Stimulated activated naive B cell treated with anti-CD40 and anti-IgM and Interleukin-4, amounts not matched to agents 10 μg/mL and 1 μg/mL and 100 μg/mL, for 72 hours (primary cell): ENCODE data around the gene FBRSL1.

ENCODE experiments used
- ATAC-seq, 2 donors: fragments of 150-1000 bp; cut with Tn5 transposase; replicated peaks; 2 replicates each; pipeline ENCODE4 v1.10.0; 2021; ENCODE audit warnings: moderate library complexity in 1 of 2
- DNase-seq: peaks from one replicate; pipeline ENCODE4 v3.0.0; 2021
- H3K27ac Mint-ChIP-seq: one replicate; pipeline ENCODE4 v1.8.0; 2022; ENCODE audit warnings: mild to moderate bottlenecking, mixed read lengths
- H3K27me3 Mint-ChIP-seq, 2 donors: one replicate each; pipeline ENCODE4 v1.8.0; 2022; ENCODE audit warnings: mixed read lengths in 2 of 2
- H3K36me3 Mint-ChIP-seq, 2 donors: one replicate each; pipeline ENCODE4 v1.8.0; 2022; ENCODE audit warnings: mixed read lengths in 2 of 2, mild to moderate bottlenecking in 1 of 2
- H3K4me1 Mint-ChIP-seq, 2 donors: one replicate each; pipeline ENCODE4 v1.8.0; 2022; ENCODE audit warnings: mixed read lengths in 2 of 2, mild to moderate bottlenecking in 1 of 2
- H3K4me3 Mint-ChIP-seq, 2 donors: one replicate each; pipeline ENCODE4 v1.8.0; 2022; ENCODE audit warnings: mild to moderate bottlenecking in 2 of 2, mixed read lengths in 2 of 2, moderate library complexity in 1 of 2
- H3K9me3 Mint-ChIP-seq, 2 donors: one replicate each; pipeline ENCODE4 v1.8.0; 2022; ENCODE audit warnings: mixed read lengths in 2 of 2, mild to moderate bottlenecking in 1 of 2

Gene FBRSL1

DNA sequence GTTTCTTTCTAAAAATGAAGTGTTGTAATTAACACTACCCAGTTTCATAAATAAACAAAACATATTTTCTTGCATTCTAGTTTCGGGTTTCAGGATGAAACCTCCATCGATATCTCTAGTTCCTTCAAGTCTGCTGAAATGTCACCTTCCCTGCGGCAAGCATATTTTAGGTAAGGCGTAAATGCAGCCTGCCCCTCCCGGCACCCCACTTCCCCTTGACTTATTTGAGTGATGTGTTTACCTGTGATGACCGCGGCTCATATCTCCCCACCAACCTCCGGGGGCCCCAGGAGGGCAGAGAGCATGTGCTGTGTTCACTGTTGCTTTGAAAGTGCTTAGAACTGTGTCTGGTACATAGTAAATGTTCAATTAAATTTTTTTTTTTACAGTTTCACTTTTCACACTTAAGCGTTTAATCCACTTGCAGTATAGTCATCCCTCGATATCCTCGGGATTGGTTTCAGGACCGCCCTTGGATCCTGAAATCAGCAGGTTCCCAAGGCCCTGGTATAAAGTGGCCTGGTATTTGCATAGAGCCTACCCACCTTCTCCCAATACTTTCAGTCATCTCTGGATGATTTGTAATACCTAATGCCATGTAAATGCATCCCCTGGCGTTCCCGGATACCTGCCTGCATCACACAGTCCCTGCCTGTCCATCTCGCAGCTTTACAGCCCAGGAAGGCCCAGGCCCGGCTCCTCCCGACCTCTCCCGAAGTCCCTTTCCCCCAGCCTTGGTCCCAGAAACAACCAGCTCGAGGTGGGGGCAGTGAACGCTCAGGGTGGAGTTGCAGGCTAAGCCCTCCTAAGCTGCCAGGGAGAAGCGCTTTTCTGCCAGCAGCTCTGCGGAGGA, 40.2 kb upstream of the FBRSL1 start:
- peaks cover 1 to 7% of the 10 kb centered on the region in 2 donors for H3K36me3 Mint-ChIP-seq
- peak; percentile 56 to 76 for ATAC-seq
- peak; percentile 49 for DNase-seq
- peak overlapping the region; percentile 65 for H3K27ac Mint-ChIP-seq
- peak overlapping the region; percentile 14 to 78 for H3K4me3 Mint-ChIP-seq
- peaks cover 46 to 92% of the 10 kb centered on the region in 2 donors for H3K4me1 Mint-ChIP-seq
- H3K27me3 Mint-ChIP-seq = peaks cover 0 to 14% of the 10 kb centered on the region in 2 donors
- no peaks in the 10 kb centered on the region for H3K9me3 Mint-ChIP-seq

DNA sequence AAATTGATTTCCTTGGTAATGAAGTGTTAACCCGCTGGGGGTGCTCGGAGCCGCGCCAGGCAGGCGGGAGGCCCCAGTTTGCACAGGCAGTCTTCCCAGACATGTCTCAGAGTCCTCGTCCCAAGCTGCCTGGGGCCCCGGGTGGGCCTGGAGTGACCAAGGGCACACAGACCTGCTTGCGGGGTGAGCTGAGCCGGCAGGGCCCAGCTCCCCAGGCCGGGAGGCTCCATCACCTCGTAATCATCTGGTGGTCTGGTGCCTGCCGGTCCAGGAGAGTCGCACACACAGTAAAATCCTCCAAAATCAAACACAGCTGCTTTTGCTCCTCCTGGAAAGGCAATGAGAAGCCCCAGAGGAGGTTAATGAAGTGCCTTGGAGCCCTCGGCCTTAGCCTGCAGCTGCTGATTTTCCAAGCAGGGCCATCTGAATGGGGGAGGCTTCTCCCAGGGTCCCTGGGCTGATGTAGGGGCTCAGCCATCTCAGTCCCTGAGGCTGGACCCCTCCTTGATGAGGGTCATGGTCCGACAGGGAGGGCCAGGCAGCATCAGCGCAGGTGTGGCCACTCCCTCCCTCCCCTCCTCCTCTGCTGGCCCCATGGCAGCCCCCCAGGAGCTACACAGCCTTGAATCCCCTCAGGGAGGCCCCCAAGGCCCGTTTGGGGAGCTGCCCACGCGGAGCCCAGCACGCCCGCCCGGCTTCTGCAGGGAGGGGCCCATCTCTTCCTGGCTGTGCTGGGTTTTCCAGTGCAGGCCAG, 39.4 kb upstream of the FBRSL1 start:
- H3K27ac Mint-ChIP-seq = peak overlapping the region; percentile 75
- peaks cover 0 to 17% of the 10 kb centered on the region in 2 donors for H3K27me3 Mint-ChIP-seq
- H3K9me3 Mint-ChIP-seq = peaks cover 0 to 4% of the 10 kb centered on the region in 2 donors
- peak overlapping the region; percentile 56 to 78 for H3K4me3 Mint-ChIP-seq
- no peak for DNase-seq
- peaks cover 42 to 88% of the 10 kb centered on the region in 2 donors for H3K4me1 Mint-ChIP-seq
- ATAC-seq = peak; percentile 15 to 19
- H3K36me3 Mint-ChIP-seq = peaks cover 0 to 6% of the 10 kb centered on the region in 2 donors

DNA sequence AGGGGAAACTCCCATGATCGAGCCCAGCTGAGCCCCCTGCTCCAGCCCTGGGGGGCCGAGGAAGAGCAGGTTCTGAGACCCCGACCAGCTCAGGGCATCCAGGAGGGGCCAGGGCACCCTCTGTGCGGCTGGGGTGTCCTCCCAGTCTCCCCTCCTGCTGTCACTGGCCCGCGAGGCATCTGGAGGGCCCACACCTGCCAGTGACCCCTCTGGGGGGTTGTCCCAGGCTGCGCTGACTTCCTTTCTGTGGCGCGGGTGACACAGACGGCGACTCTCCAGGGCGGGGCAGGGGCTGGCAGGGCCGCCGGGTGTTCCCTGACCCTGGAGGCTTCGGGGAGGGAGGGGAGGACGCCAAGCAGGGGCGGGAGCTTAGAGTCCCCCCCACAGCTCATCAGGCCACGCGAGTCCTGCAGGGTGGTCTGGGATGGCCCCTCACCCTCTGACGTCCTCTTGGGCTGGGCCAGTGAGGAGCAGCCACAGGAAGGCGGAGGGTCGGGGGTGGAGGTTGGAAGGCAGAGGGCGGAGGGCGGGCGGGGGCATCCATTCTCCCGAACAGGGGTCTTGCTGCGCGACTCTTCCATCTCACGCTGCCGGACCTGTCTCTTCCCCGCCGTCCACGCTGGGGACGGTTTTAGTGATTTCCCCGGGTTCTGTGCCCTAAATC, 38.6 kb upstream of the FBRSL1 start:
- no peaks in the 10 kb centered on the region for H3K36me3 Mint-ChIP-seq
- peak overlapping the region; percentile 56 to 78 for H3K4me3 Mint-ChIP-seq
- peak overlapping the region; percentile 75 for H3K27ac Mint-ChIP-seq
- peaks cover 0 to 18% of the 10 kb centered on the region in 2 donors for H3K27me3 Mint-ChIP-seq
- H3K9me3 Mint-ChIP-seq = peaks cover 0 to 6% of the 10 kb centered on the region in 2 donors
- H3K4me1 Mint-ChIP-seq = peaks cover 39 to 87% of the 10 kb centered on the region in 2 donors
- ATAC-seq (peak; percentile 85 to 87), DNase-seq (peak; percentile 59)

DNA sequence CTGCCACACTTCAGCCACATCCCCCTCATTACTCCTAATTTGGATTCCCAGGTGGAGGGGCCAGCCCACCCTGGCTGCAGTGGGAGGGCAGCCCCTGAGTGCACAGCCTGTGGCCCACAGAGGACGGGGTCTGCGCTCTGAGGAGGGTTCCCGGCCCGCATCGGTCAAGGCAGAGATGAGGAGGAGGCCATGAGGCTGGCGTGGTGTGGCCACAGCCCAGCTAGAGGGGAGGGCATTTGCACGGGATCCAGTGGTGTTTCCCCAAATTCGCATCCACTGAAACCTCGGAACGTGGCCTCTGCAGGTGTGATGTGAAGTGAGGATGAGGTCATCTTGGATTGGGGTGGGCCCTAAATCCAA, 38.1 kb upstream of the FBRSL1 start:
- ATAC-seq (no peak), DNase-seq (no peak)
- Mint-ChIP-seq H3K9me3 (peaks cover 0 to 6% of the 10 kb centered on the region in 2 donors), H3K4me3 (peak overlapping the region; percentile 26 to 46), H3K27ac (peak overlapping the region; percentile 65), H3K4me1 (peaks cover 38 to 91% of the 10 kb centered on the region in 2 donors), H3K27me3 (peaks cover 0 to 18% of the 10 kb centered on the region in 2 donors), H3K36me3 (no peaks in the 10 kb centered on the region)

DNA sequence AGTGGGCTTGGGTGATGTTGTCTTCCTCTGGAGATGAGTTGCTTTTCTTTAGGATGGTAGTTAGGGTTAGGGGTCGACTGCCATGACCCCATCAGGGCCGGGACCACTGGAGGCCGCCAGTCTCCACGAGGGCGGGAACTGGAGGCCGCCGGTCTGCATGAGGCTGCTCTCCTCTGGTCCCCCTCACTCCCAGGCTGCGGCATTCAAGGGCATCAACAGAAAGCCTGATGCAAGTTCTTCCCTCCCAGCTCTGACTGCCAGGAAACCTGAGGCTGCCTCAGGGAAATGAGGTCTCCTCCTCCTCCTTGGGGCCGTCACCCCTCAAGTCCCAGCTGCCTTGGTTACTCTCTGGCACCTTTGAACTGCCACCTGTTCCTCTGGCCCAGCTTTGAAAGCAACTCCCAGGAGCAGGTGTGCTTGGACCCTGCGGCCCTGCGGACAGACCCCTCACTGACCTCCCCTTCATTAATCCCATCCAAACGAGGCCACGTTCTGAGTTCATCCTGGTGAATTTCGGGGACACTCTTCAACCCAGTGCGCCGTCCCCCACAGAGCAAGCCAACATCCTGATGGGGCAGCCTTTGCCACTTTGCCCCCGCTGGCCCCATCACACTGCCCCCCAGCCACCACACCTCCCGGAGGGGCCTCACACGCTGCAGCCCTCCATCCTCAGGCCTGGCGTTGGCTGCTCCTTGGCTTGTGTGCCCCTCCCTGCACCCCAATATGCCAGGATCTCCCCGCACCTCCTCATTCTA, 37.2 kb upstream of the FBRSL1 start:
- Mint-ChIP-seq H3K4me3 (peak overlapping the region in 1 of 2 donors; percentile 0), H3K4me1 (peaks cover 36 to 86% of the 10 kb centered on the region in 2 donors), H3K27me3 (peaks cover 0 to 18% of the 10 kb centered on the region in 2 donors), H3K27ac (no peak overlapping the region), H3K9me3 (peaks cover 0 to 6% of the 10 kb centered on the region in 2 donors), H3K36me3 (no peaks in the 10 kb centered on the region)
- DNase-seq (no peak), ATAC-seq (no peak)

DNA sequence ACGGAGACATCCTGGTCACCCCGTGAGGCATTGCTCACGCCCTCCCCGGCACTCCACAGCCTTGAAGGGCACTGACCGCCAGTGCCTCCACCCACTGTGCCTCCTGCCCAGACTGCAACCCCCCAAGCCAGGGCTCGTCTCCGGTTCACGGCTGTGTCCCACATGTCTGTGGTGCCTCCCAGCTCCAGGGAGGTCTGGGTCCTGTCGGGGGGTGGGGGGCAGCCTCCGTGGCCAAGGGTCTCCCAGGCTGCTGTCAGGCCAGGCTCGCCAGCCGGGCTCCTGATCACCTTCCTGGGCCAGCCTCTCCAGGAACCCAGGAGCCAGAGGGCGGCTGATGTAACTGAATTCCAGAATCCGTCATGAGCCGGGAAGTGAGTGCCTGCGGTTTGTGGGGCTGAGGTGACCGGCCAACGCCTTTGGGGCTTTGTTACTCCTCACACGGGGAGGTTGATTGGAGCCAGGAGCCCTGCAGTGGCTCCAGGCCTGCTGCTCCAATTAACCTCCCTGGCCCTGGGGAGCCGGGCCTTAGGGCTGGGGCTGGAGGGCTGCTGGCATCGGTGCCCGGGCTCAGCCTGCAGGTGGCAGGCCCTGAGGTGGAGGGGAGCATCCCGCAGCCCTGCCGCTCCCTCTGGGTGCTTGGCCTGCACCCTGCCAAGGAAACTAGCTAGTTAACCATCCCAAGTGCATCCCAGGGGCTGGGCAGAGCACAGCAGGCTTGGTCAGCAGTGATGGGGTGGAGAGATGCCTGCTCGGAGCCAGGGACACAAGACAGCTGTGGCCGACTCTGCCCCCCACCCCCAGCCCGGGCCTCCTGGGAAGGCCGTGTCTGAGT, 36.4 kb upstream of the FBRSL1 start:
- Mint-ChIP-seq H3K4me3 (no peak overlapping the region), H3K27me3 (peaks cover 0 to 18% of the 10 kb centered on the region in 2 donors), H3K36me3 (no peaks in the 10 kb centered on the region), H3K27ac (no peak overlapping the region), H3K9me3 (peaks cover 0 to 6% of the 10 kb centered on the region in 2 donors), H3K4me1 (peaks cover 34 to 78% of the 10 kb centered on the region in 2 donors)
- DNase-seq (no peak), ATAC-seq (no peak)

DNA sequence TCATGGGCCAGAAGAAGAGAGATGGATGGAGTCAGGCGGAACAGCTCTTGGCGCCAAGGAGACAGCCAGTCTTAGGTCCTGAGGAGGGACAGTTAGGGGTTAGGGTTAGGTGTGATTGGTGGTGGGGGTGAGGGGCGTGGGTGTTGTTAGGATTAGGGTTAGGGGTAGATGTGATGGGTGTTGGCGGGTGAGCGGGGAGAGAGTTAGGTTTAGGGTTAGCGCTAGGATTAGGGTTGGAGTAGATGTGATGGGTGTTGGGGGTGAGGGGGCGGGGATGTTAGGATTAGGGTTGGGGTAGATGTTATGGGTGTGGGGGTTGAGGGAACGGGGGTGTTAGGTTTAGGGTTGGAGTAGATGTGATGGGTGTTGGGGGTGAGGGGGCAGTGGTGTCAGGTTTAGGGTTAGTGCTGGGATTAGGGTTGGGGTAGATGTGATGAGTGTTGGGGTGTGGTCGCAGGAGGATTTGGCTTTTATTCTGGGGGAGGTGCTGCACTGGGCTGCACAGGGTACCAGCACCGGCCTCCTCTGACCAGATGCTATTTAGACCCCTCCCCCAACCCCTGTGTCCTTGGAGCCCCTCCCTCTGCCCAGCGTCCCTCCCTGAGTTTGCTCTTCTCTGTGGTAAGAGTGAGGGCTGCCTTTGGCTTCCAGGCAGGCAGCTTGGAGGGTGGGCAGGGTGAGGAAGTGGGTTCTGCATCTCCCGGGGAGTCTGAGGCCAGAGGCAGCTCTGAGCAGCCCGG, 35.6 kb upstream of the FBRSL1 start:
- Mint-ChIP-seq H3K9me3 (peaks cover 0 to 6% of the 10 kb centered on the region in 2 donors), H3K27me3 (peaks cover 0 to 18% of the 10 kb centered on the region in 2 donors), H3K27ac (peak overlapping the region; percentile 25), H3K36me3 (no peaks in the 10 kb centered on the region), H3K4me1 (peaks cover 34 to 75% of the 10 kb centered on the region in 2 donors), H3K4me3 (no peak overlapping the region)
- no peak for DNase-seq
- ATAC-seq = no peak

DNA sequence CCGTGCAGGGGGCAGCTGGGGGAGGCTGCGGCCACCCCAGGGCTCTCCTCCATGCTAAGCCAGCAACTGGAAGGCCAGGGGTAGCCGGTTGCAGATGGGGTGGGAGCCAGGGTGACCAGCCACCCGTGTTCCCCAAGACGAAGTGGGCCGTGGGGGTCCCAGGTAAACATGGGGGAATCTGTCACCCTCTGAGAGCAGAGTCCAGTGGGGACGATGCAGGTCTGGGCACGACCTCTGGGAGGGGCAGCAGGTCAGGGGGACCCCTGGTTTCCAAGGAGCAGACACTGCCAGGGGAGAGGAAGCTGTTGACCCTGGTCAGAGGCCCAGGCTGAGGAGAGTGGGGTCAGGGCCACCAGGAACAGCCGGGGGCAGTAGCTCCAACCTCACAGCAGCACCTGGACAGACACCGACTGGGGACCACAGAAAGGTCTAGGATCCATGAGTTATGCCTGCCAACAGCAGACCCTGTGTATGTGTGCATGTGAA, 35.0 kb upstream of the FBRSL1 start:
- peaks cover 30 to 69% of the 10 kb centered on the region in 2 donors for H3K4me1 Mint-ChIP-seq
- DNase-seq (no peak), ATAC-seq (no peak)
- H3K9me3 Mint-ChIP-seq = peaks cover 0 to 6% of the 10 kb centered on the region in 2 donors
- no peak overlapping the region for H3K27ac Mint-ChIP-seq
- H3K36me3 Mint-ChIP-seq = no peaks in the 10 kb centered on the region
- H3K27me3 Mint-ChIP-seq = peaks cover 0 to 18% of the 10 kb centered on the region in 2 donors
- H3K4me3 Mint-ChIP-seq = no peak overlapping the region

DNA sequence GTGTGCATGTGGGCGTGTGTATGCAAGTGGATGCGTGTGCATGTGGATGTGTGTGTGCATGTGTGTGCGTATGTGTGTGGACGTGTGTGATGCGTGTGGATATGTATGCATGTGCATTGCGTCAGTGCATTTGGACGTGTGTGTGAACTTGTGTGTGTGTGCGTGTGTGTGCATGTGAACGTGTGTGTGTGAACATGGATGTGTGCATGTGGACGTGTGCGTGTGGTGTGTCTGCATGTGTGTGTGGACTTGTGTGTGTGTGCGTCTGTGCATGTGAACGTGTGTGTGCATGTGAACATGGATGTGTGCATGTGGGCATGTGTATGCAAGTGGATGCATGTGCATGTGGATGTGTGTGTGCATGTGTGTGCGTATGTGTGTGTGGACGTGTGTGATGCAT, 34.4 kb upstream of the FBRSL1 start:
- H3K9me3 Mint-ChIP-seq = peaks cover 0 to 6% of the 10 kb centered on the region in 2 donors
- DNase-seq (no peak), ATAC-seq (no peak)
- H3K27me3 Mint-ChIP-seq = peaks cover 0 to 18% of the 10 kb centered on the region in 2 donors
- H3K27ac Mint-ChIP-seq = no peak overlapping the region
- peaks cover 25 to 64% of the 10 kb centered on the region in 2 donors for H3K4me1 Mint-ChIP-seq
- no peak overlapping the region for H3K4me3 Mint-ChIP-seq
- no peaks in the 10 kb centered on the region for H3K36me3 Mint-ChIP-seq

DNA sequence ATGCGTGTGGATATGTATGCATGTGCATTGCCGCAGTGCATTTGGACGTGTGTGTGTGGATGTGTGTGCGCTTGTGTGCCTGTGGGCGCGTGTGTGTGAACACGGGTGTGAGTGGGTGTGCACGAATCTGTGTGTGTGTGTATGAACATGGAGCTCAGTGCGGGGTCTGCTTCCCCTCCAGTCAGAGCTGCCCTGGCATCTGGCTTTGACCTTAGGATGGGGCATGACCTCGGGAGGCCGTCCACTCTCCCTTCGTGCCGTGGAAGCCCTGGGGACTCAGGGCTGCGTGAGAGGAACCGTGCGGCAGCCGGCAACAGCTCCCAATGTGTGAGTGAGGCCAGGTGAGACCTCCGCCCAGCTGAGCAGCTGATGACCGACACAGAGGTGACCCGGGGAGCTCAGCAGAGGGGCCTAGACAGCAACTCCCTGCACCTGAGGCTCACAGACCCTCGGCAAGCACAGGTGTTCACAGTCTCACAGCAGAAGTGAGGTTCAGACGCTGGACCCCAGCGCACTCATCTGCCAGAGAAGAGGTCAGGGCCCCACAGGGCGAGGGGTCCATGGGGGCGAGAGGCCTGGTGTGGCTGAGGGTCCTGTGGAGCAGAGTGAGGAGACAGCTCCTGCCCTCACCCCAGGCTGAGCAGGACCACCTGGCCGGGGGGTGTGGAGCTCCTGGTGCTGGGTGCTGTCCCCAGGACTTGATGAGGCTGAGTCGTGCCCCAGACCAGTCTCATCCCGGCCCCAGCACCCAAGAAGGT, 33.6 kb upstream of the FBRSL1 start:
- ATAC-seq (no peak), DNase-seq (no peak)
- Mint-ChIP-seq H3K27ac (no peak overlapping the region), H3K4me3 (peak overlapping the region in 1 of 2 donors; percentile 7), H3K4me1 (peaks cover 21 to 62% of the 10 kb centered on the region in 2 donors), H3K27me3 (peaks cover 0 to 18% of the 10 kb centered on the region in 2 donors), H3K9me3 (peaks cover 0 to 6% of the 10 kb centered on the region in 2 donors), H3K36me3 (no peaks in the 10 kb centered on the region)

DNA sequence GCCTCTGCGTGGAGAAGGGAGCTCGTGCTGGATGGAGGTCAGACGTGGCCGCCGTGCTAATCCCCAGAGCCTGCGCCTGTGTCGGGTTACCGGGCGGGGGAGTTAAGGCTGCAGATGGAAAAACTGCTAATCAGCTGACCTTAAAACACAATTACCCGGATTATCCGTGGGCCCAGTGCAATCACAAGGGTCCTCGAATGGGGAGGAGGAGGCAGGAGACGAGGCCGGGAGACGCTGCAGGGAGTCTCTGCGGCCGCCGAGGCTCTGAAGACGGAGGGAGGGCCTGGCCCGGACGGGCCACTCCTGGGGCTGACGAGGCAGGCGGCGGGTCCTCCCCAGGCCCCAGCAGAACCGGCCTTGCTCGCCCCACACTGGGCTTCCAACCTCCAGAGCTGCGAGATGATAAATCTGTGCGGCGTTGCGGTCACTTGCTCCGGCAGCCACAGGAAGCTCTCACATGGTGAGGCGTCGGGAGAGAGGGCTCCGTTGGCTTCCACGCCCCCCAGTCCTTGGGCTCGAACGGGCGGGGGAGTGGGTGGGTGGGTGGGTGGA, 32.9 kb upstream of the FBRSL1 start:
- H3K4me3 Mint-ChIP-seq = no peak overlapping the region
- peaks cover 0 to 18% of the 10 kb centered on the region in 2 donors for H3K27me3 Mint-ChIP-seq
- DNase-seq (no peak), ATAC-seq (no peak)
- no peak overlapping the region for H3K27ac Mint-ChIP-seq
- H3K36me3 Mint-ChIP-seq = no peaks in the 10 kb centered on the region
- peaks cover 0 to 6% of the 10 kb centered on the region in 2 donors for H3K9me3 Mint-ChIP-seq
- H3K4me1 Mint-ChIP-seq = peaks cover 16 to 57% of the 10 kb centered on the region in 2 donors
